Activated T-cell treated with anti-CD3 and anti-CD28 coated beads for 48 hours (primary cell): Measurements from ENCODE around the gene UBAP2.
"Not testable (repeated sequence)": the region's sequence is repeated elsewhere in the genome, so short reads cannot be mapped to it uniquely, and the experiment has no call there.

Source experiments
- DNase-seq: peaks from one replicate; pipeline ENCODE4 v3.0.0-alpha.2; 2020; ENCODE audit warnings: low read depth

The UBAP2 gene

GRCh38 chr9:34049630-34050384 is 1.1 kb upstream of the UBAP2 start:
- no peak for DNase-seq

GRCh38 chr9:34047864-34048726 is 592 bp downstream of the UBAP2 start:
- DNase-seq: peak; percentile 56

- no peak for DNase-seq
These were observed 1.8 kb downstream of the UBAP2 start for GRCh38 chr9:34046784-34047379.

- DNase-seq: no peak
These were observed 2.8 kb downstream of the UBAP2 start for GRCh38 chr9:34045903-34046302.

GRCh38 chr9:34042074-34042473 is 6.6 kb downstream of the UBAP2 start:
- DNase-seq: not testable (repeated sequence)

GRCh38 chr9:34038851-34039250 is 9.8 kb downstream of the UBAP2 start:
- DNase-seq: not testable (repeated sequence)

- DNase-seq: no peak
These were observed 11.1 kb downstream of the UBAP2 start for GRCh38 chr9:34037626-34038025.

GRCh38 chr9:34036625-34037024 is 12.1 kb downstream of the UBAP2 start:
- no peak for DNase-seq

GRCh38 chr9:34035656-34036055 is 13.0 kb downstream of the UBAP2 start:
- DNase-seq: no peak

GRCh38 chr9:34034698-34035065 is 14.0 kb downstream of the UBAP2 start:
- no peak for DNase-seq

GRCh38 chr9:34032631-34033030 is 16.1 kb downstream of the UBAP2 start:
- DNase-seq: no peak

- no peak for DNase-seq
These were observed 20.7 kb downstream of the UBAP2 start for GRCh38 chr9:34027845-34028574.

- no peak for DNase-seq
These were observed 22.9 kb downstream of the UBAP2 start for GRCh38 chr9:34025811-34026210.

- no peak for DNase-seq
These were observed 23.6 kb downstream of the UBAP2 start for GRCh38 chr9:34025062-34025461.

- not testable (repeated sequence) for DNase-seq
These were observed 24.2 kb downstream of the UBAP2 start for GRCh38 chr9:34024476-34024875.

GRCh38 chr9:34016149-34016548 is 32.5 kb downstream of the UBAP2 start:
- no peak for DNase-seq

GRCh38 chr9:34010979-34011378 is 37.7 kb downstream of the UBAP2 start:
- no peak for DNase-seq

- DNase-seq: no peak
These were observed 46.7 kb downstream of the UBAP2 start for GRCh38 chr9:34001951-34002350.

- no peak for DNase-seq
These were observed 47.4 kb downstream of the UBAP2 start for GRCh38 chr9:34001298-34001697.

- no peak for DNase-seq
These were observed 53.2 kb downstream of the UBAP2 start for GRCh38 chr9:33995449-33995848.

GRCh38 chr9:33993104-33993503 is 55.6 kb downstream of the UBAP2 start:
- no peak for DNase-seq

GRCh38 chr9:33992632-33993031 is 56.1 kb downstream of the UBAP2 start:
- no peak for DNase-seq
